ENCODE data around the gene TMEM234.

TMEM234 gene

GRCh38 chr1:32181563-32181962 is 40.6 kb downstream of the TMEM234 start:
- DNase-seq (ENCODE audit: insufficient read length, low spot score) (no peak), FAIRE-seq (no peak)
- TF ChIP-seq CTCF (IDR thresholded peaks at IDR 0.05; ENCODE audit: insufficient read depth, missing control alignments): no peak

GRCh38 chr1:32181065-32181464 is 41.1 kb downstream of the TMEM234 start:
- FAIRE-seq: no peak
- no peak for TF ChIP-seq CTCF (IDR thresholded peaks at IDR 0.05; ENCODE audit: insufficient read depth, missing control alignments)
- no peak for DNase-seq (ENCODE audit: insufficient read length, low spot score)

- no peak for TF ChIP-seq CTCF (IDR thresholded peaks at IDR 0.05; ENCODE audit: insufficient read depth, missing control alignments)
- DNase-seq (ENCODE audit: insufficient read length, low spot score) (no peak), FAIRE-seq (no peak)
Observed at GRCh38 chr1:32180186-32181060, 41.7 kb downstream of the TMEM234 start.

- TF ChIP-seq CTCF (IDR thresholded peaks at IDR 0.05; ENCODE audit: insufficient read depth, missing control alignments): no peak
- no peak for FAIRE-seq
- DNase-seq (ENCODE audit: insufficient read length, low spot score): peak; percentile 87
Observed at GRCh38 chr1:32179443-32180185, 42.5 kb downstream of the TMEM234 start, which contains the start of gene TXLNA. TXLNA (plus strand) TSS chr1:32179675; CDS start chr1:32180346, 671 bp downstream.

- DNase-seq (ENCODE audit: insufficient read length, low spot score): no peak
- no peak for TF ChIP-seq CTCF (IDR thresholded peaks at IDR 0.05; ENCODE audit: insufficient read depth, missing control alignments)
- FAIRE-seq: no peak
Observed at GRCh38 chr1:32179193-32179442, 43.0 kb downstream of the TMEM234 start.

GRCh38 chr1:32178380-32179192 is 43.6 kb downstream of the TMEM234 start:
- TF ChIP-seq CTCF (IDR thresholded peaks at IDR 0.05; ENCODE audit: insufficient read depth, missing control alignments): no peak
- DNase-seq (ENCODE audit: insufficient read length, low spot score) (no peak), FAIRE-seq (no peak)

Measured in D721Med (cell line).